D341Med (cell line): Measurements from ENCODE around the gene TRPM3.

Source experiments
- DNase-seq: peaks from one replicate; pipeline ENCODE4 v3.0.0; 2012; ENCODE audit warnings: low spot score

TRPM3 gene

GRCh38 chr9:70553707-70554673 is 567.4 kb downstream of the TRPM3 start:
- no peak for DNase-seq

GRCh38 chr9:70552561-70552960 is 568.9 kb downstream of the TRPM3 start:
- DNase-seq: no peak

- DNase-seq: no peak
Observed at GRCh38 chr9:70551801-70552200, 569.6 kb downstream of the TRPM3 start.

- DNase-seq: no peak
Observed at GRCh38 chr9:70551396-70551795, 570.0 kb downstream of the TRPM3 start.

- DNase-seq: no peak
Observed at GRCh38 chr9:70549926-70550325, 571.5 kb downstream of the TRPM3 start.

- DNase-seq: no peak
Observed at GRCh38 chr9:70542311-70542931, 579.0 kb downstream of the TRPM3 start.

GRCh38 chr9:70540016-70540415 is 581.4 kb downstream of the TRPM3 start:
- no peak for DNase-seq

GRCh38 chr9:70539526-70539925 is 581.9 kb downstream of the TRPM3 start:
- DNase-seq: no peak

GRCh38 chr9:70539001-70539400 is 582.4 kb downstream of the TRPM3 start:
- no peak for DNase-seq

- no peak for DNase-seq
Observed at GRCh38 chr9:70537084-70537483, 584.3 kb downstream of the TRPM3 start.

GRCh38 chr9:70535546-70536323 is 585.7 kb downstream of the TRPM3 start:
- DNase-seq: no peak

GRCh38 chr9:70534471-70534870 is 587.0 kb downstream of the TRPM3 start:
- no peak for DNase-seq

- no peak for DNase-seq
Observed at GRCh38 chr9:70534061-70534460, 587.4 kb downstream of the TRPM3 start.

GRCh38 chr9:70533492-70533891 is 587.9 kb downstream of the TRPM3 start:
- no peak for DNase-seq

GRCh38 chr9:70532716-70533115 is 588.7 kb downstream of the TRPM3 start:
- DNase-seq: no peak

GRCh38 chr9:70531311-70531710 is 590.1 kb downstream of the TRPM3 start:
- DNase-seq: no peak

GRCh38 chr9:70530716-70531115 is 590.7 kb downstream of the TRPM3 start:
- DNase-seq: no peak

GRCh38 chr9:70529833-70530232 is 591.6 kb downstream of the TRPM3 start:
- DNase-seq: no peak

GRCh38 chr9:70529377-70529776 is 592.0 kb downstream of the TRPM3 start:
- DNase-seq: no peak

- no peak for DNase-seq
Observed at GRCh38 chr9:70526902-70527301, 594.5 kb downstream of the TRPM3 start.

GRCh38 chr9:70525519-70525918 is 595.9 kb downstream of the TRPM3 start:
- no peak for DNase-seq

GRCh38 chr9:70519912-70520724 is 601.3 kb downstream of the TRPM3 start:
- no peak for DNase-seq
